ENCODE measurements around the gene DDOST. TPM values are rescaled to one million over a fixed set of nuclear protein-coding genes. Genes with fewer than 3 reads are reported as not detected.
"Not testable (repeated sequence)": the region's sequence is repeated elsewhere in the genome, so short reads cannot be mapped to it uniquely, and the experiment has no call there.

Gene DDOST
- polyA plus RNA-seq, 2 donors, result 73.2 to 126 TPM

- no peak overlapping the region for H3K4me3 ChIP-seq (ENCODE audit: low read depth in 1 of 2, low read length in 2 of 2)
- WGBS, 2 donors, result 79 to 83% methylated on average over 6 of the region's 6 CpGs
Observed at GRCh38 chr1:20609541-20609940, 51.6 kb downstream of the DDOST start.

GRCh38 chr1:20606801-20607570 lies 54.2 kb downstream of the DDOST start:
- not testable (repeated sequence) for H3K9me3 ChIP-seq (ENCODE audit: control insufficient read depth in 2 of 2, insufficient read depth in 1 of 2, low read depth in 1 of 2, low read length in 1 of 2); H3K4me1 ChIP-seq (ENCODE audit: control insufficient read depth in 2 of 2, insufficient read depth in 2 of 2, low read length in 1 of 2); H3K27me3 ChIP-seq (ENCODE audit: control insufficient read depth in 1 of 2, insufficient read depth in 2 of 2, low read length in 2 of 2); H3K4me3 ChIP-seq (ENCODE audit: low read depth in 1 of 2, low read length in 2 of 2); H3K27ac ChIP-seq (ENCODE audit: low read depth in 2 of 2, low read length in 1 of 2); H3K36me3 ChIP-seq (ENCODE audit: control insufficient read depth in 2 of 2, insufficient read depth in 2 of 2, low read length in 1 of 2)
- WGBS, 2 donors, result 79 to 80% methylated on average over 6 of the region's 7 CpGs

More at GRCh38 chr1:20609541-20609940, 51.6 kb downstream of the DDOST start:
- H3K4me1 ChIP-seq (ENCODE audit: control insufficient read depth in 2 of 2, insufficient read depth in 2 of 2, low read length in 1 of 2), result peaks cover 0 to 4% of the 10 kb centered on the region in 2 donors
- no peak overlapping the region for H3K27ac ChIP-seq (ENCODE audit: low read depth in 2 of 2, low read length in 1 of 2)
- H3K27me3 ChIP-seq (ENCODE audit: control insufficient read depth in 1 of 2, insufficient read depth in 2 of 2, low read length in 2 of 2), result no peaks in the 10 kb centered on the region
- no peaks in the 10 kb centered on the region for H3K36me3 ChIP-seq (ENCODE audit: control insufficient read depth in 2 of 2, insufficient read depth in 2 of 2, low read length in 1 of 2)
- H3K9me3 ChIP-seq (ENCODE audit: control insufficient read depth in 2 of 2, insufficient read depth in 1 of 2, low read depth in 1 of 2, low read length in 1 of 2), result no peaks in the 10 kb centered on the region

- H3K36me3 ChIP-seq (ENCODE audit: control insufficient read depth in 2 of 2, insufficient read depth in 2 of 2, low read length in 1 of 2), result no peaks in the 10 kb centered on the region
- H3K9me3 ChIP-seq (ENCODE audit: control insufficient read depth in 2 of 2, insufficient read depth in 1 of 2, low read depth in 1 of 2, low read length in 1 of 2), result no peaks in the 10 kb centered on the region
- no peak overlapping the region for H3K4me3 ChIP-seq (ENCODE audit: low read depth in 1 of 2, low read length in 2 of 2)
- H3K4me1 ChIP-seq (ENCODE audit: control insufficient read depth in 2 of 2, insufficient read depth in 2 of 2, low read length in 1 of 2), result no peaks in the 10 kb centered on the region
- no peaks in the 10 kb centered on the region for H3K27me3 ChIP-seq (ENCODE audit: control insufficient read depth in 1 of 2, insufficient read depth in 2 of 2, low read length in 2 of 2)
- peak overlapping the region in 1 of 2 donors; percentile 24 for H3K27ac ChIP-seq (ENCODE audit: low read depth in 2 of 2, low read length in 1 of 2)
- WGBS, 2 donors, result 78 to 87% methylated on average over 7 of the region's 7 CpGs
Observed at GRCh38 chr1:20604678-20605077, 56.5 kb downstream of the DDOST start.

DNA sequence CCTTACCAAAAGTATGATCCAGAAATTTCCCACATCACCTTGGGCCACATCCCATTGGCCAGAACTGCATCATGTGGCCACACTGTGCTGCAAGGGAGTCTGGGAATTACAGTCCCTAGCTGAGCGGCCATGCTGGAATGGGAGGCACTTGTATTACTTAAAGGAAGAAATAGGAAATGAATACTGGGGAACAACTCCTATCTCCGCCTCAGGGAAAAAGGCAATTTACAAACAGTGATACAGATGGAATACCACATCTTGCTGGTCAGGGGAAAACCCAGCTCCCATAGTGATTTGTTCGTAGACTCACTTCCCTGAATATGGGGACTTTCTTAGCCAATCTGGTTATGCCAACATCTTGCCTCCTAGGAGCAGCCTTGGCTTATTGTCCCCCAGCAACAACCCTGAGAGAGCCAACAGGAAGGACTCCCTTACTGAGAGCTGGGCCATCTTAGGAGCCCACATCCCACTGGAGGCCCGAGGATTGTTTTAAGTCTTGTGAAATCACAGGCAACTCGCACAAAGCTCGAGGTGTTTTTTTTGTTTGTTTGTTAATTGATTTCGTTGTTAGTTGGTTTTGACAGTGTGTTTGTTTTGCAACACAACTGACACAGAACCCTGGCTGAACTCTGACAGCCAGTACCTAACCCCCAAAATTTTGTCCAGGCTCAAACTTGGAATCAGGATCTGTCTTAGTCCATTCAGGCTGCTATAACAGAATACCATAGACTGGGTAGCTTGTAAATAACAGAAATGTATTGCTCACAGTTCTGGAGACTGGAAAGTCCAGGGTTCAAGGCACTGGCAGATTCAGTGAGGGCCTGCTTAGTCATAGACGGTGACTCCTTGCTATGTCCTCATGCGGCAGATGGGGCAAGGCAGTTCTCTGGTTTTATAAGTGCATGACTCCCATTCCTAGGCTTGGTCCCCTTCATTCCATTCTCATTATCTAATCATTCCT lies 57.4 kb downstream of the DDOST start:
- Histone ChIP-seq H3K4me3 (ENCODE audit: low read depth in 1 of 2, low read length in 2 of 2) (no peak overlapping the region), H3K27ac (ENCODE audit: low read depth in 2 of 2, low read length in 1 of 2) (no peak overlapping the region), H3K9me3 (ENCODE audit: control insufficient read depth in 2 of 2, insufficient read depth in 1 of 2, low read depth in 1 of 2, low read length in 1 of 2) (no peaks in the 10 kb centered on the region), H3K36me3 (ENCODE audit: control insufficient read depth in 2 of 2, insufficient read depth in 2 of 2, low read length in 1 of 2) (no peaks in the 10 kb centered on the region), H3K27me3 (ENCODE audit: control insufficient read depth in 1 of 2, insufficient read depth in 2 of 2, low read length in 2 of 2) (no peaks in the 10 kb centered on the region), H3K4me1 (ENCODE audit: control insufficient read depth in 2 of 2, insufficient read depth in 2 of 2, low read length in 1 of 2) (no peaks in the 10 kb centered on the region)
- 82 to 84% methylated on average over 9 of the region's 9 CpGs for WGBS, 2 donors

DNA sequence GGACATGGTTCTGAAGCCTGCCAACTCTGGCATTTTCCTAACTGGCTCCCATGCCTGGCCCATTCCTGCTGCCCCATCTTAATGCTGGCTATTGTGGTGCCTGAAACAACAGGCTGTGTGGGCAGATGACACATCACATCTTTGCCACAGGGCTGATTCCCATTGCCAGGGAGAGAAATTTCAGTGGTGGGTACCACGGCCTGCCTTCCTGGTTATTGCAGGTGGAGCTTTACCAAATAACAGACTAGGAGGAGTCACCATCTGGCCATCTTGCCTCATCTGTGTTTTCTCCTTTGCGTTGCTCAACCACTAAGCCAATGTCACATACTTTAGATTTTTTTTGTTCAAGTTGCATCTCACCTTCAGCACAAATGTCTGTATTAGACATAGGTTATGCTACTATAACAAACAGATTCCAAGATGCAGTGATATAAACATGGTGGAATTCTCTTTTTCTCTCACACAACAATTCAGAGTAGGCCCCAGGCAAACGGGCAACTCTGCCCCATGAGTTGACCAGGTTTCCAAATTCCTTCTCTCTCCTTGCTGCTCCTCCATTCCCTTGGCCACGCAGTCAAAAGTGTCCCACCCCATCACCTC lies 58.2 kb downstream of the DDOST start:
- 78 to 83% methylated on average over 4 of the region's 4 CpGs for WGBS, 2 donors
- no peaks in the 10 kb centered on the region for H3K27me3 ChIP-seq (ENCODE audit: control insufficient read depth in 1 of 2, insufficient read depth in 2 of 2, low read length in 2 of 2)
- H3K27ac ChIP-seq (ENCODE audit: low read depth in 2 of 2, low read length in 1 of 2), result no peak overlapping the region
- H3K4me3 ChIP-seq (ENCODE audit: low read depth in 1 of 2, low read length in 2 of 2), result no peak overlapping the region
- no peaks in the 10 kb centered on the region for H3K36me3 ChIP-seq (ENCODE audit: control insufficient read depth in 2 of 2, insufficient read depth in 2 of 2, low read length in 1 of 2)
- no peaks in the 10 kb centered on the region for H3K9me3 ChIP-seq (ENCODE audit: control insufficient read depth in 2 of 2, insufficient read depth in 1 of 2, low read depth in 1 of 2, low read length in 1 of 2)
- H3K4me1 ChIP-seq (ENCODE audit: control insufficient read depth in 2 of 2, insufficient read depth in 2 of 2, low read length in 1 of 2), result no peaks in the 10 kb centered on the region

Other genes with a start within 250 kb of the DDOST start
- gene CAMK2N1, start 175.2 kb downstream of the DDOST start, polyA plus RNA-seq, result 10 to 100 TPM; 11.2 to 44.7 TPM
- 10 to 100 TPM in 1 of 2 donors, 1 to 10 TPM in 1; 6.5 to 16.3 TPM for gene MUL1, start 153.2 kb downstream of the DDOST start, polyA plus RNA-seq
- under 1 TPM; 0.04 to 0.12 TPM for gene FAM43B, start 108.8 kb downstream of the DDOST start, polyA plus RNA-seq
- gene CDA, start 72.3 kb downstream of the DDOST start, polyA plus RNA-seq, result 100 to 1,000 TPM; 107 to 110 TPM
- gene PINK1, start 27.9 kb downstream of the DDOST start, polyA plus RNA-seq, result 10 to 100 TPM; 52.0 to 61.2 TPM
- under 1 TPM; 0.45 to 0.48 TPM for gene KIF17, start 56.6 kb upstream of the DDOST start, polyA plus RNA-seq
- gene SH2D5, start 71.3 kb upstream of the DDOST start, polyA plus RNA-seq, result under 1 TPM; 0.12 to 0.27 TPM
- gene HP1BP3, start 125.9 kb upstream of the DDOST start, polyA plus RNA-seq, result 10 to 100 TPM; 66.3 to 85.1 TPM

Measured in esophagus (tissue), 2 donors.